Measurements from ENCODE around the gene FABP1.

- no peak for TF ChIP-seq CTCF (IDR thresholded peaks at IDR 0.05)
- no peak for TF ChIP-seq POLR2A (IDR thresholded peaks at IDR 0.05)
These were observed 9.9 kb downstream of the FABP1 start for GRCh38 chr2:88117973-88118372.
